LHCN-M2 (cell line): ENCODE results near the gene DOCK1. TPM values are rescaled to one million over a fixed set of nuclear protein-coding genes. Genes with fewer than 3 reads are reported as not detected.
A peak's percentile ranks its signal among the peaks of the same experiment; 100 is the strongest.

Experiments
- DNase-seq: peaks from one replicate; pipeline ENCODE4 v3.0.0-alpha.2; 2012; ENCODE audit warnings: low read depth
- total RNA-seq: library from RNA; depleted of rRNA; stranded (reverse); fragments of >200 nt; gene quantifications from 2 replicates; pipeline ENCODE4 v1.2.3, GENCODE V29; 2014

Gene DOCK1
- total RNA-seq, 1 experiment from 2014 or later = 45.5 TPM

DNA sequence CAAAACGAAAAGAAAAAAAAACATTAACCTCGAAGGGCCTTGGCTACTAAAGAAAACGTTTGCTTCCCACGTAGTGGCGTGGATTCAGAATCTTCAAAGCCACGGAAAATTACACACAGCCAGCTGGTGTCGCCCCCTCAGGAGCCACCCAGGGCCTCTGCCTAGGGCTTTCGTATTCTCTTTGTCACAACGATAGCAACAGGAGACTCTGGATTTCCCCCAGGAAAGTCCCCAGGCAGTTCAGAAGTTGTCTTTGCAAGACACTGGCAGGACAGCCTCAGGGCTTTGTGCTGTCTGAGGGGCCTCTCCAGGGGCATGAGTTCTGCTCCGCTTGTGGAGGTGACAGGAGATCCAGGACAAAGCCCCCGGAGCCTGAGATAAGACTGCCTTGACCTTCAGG is 441.4 kb downstream of the DOCK1 start:
- DNase-seq = no peak

DNA sequence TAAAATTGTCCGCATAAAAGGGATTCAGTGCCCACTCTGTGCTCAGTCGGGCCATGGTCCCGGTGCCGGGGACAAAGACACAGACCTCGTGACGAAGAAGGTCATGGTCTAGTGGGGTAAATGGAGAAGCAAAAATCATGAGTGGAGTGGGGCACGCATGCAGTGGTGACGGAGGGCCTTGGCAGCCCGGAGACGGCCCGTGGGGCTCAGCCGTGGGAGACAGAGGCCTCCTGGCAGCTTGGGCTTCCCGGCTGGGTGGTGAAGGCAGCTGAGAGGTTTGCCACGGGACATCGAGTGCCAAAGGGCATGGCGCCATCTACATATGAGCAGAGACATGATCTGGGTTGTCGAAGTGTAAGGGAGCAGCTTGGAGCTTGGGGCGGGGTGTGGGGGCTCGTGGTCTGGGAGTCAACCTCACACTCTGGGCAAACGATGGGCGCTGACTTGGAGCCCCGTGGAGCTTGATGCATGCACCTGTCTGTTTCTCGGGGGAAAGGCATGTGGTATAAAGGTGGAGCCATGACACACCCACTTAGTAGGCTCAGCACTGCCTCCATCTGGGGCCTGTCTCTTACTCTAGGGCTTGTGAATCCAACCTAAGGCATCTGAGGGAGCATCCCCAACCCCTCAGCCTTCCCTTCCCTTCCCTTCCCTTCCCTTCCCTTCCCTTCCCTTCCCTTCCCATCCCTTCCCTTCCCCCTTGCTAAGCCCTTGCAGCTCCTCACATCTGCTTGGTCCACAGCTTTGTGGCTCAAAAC is 442.2 kb downstream of the DOCK1 start:
- DNase-seq = no peak

DNA sequence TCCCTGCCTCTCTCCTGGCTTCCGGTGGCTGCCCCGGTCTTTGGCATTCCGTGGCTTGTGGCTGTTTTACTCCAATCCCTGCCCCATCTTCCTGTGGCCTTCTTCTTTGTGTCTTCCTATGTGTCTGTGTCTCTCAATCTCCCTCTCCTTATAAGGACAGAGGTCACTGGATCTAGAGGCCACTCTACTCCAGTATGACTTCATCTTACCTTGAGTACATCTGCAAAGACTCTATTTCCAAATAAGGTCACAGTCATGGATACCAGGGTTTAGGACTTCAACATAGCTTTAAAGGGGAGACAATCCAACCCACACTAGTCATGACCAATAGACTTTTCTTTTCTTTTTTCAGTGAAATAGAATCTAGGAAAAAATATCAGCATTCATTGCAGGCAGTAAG is 444.5 kb downstream of the DOCK1 start:
- no peak for DNase-seq

DNA sequence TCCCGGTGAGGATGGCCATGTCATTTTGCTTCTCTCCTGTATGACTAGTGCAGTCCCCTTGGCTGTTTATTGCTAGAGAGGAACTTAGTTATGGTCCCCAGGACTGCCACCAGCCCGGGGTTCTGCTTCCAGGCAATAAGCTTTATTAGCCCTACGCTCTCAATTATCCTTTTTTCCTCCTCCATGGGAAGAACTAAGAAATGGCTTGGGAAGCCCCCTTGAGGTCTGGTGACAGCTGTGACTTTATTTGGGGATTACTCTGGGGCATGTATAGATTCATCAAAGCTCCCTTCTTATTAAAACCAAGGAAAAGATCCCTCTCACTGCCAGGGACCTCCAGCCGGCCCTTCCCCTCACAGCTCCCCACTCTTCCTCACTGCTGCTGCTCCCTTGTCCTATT is 446.3 kb downstream of the DOCK1 start:
- DNase-seq = no peak

DNA sequence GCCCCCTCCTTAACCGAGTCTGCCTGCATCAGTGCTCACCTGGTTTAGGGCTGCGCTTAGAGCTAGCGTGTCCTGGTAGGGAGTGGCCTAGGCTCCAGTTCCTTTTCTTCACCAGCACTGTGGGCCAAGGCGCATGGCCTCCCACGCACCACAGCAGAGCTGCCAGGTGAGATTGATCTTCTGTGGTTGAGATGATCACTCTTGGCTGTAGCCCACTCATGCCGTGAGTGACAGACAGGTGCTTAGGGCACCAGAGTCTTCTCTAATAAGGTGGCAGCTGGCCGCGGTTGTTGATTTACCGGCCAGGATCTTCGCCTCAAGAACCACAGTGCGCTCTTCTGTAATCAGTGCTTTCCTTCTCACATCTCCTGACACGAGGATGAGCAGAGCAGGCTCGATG is 448.3 kb downstream of the DOCK1 start:
- no peak for DNase-seq

DNA sequence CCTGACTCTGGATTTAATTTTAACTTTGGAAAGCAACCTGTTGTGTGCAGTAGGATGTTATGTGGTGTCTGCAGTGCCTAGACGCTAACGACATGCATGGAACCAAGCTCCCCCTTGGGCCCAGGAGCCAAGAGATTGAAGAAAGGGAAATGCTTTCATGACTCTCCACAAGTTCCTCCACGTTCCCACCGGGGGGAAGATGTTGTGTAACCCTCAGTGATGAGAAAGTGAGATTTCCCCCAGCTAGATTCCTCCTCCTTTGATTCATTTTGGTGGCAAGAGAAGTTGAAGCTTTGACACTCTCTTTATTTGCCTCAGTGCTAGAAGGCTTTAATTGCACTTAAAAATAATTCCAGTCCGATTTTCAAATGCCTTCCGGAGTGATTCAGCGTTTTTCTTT is 449.0 kb downstream of the DOCK1 start:
- DNase-seq = no peak

DNA sequence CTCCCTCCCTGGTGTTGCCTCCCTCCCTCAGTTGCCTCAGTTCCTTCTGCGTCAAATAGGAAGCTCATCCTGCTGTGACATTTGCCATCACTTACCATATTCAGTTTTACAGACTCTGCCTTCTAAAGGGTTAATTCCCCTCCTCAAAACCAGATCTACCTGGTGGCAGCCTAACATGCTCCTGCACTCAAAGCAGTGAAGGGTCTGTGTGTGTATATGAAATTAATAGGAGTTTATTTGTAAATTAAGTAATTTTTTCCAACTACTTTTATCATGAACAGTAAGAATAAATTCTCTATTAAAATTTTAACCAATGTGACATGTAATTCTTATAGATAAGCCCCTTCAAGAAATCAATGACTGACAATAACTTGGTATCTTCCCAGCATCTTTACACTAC is 449.8 kb downstream of the DOCK1 start:
- no peak for DNase-seq

DNA sequence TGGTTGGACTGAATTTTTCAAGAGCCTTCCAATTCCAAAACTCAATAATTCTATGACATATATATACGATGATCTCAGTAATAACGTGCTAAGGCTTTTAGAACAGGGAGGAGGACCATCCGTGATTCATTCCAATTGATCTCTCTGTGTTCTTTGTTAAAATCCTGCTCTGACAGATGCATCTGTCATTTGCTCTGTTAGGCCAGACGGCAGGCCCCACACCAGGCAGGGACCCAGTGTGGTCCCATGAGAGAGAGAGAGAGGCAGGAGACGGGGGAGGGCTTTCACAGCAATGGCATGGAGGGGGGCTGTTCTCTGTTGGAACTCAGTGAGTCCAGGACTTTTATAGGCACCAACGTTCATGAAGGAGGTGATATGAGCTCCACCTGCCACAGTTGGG is 451.1 kb downstream of the DOCK1 start:
- no peak for DNase-seq

DNA sequence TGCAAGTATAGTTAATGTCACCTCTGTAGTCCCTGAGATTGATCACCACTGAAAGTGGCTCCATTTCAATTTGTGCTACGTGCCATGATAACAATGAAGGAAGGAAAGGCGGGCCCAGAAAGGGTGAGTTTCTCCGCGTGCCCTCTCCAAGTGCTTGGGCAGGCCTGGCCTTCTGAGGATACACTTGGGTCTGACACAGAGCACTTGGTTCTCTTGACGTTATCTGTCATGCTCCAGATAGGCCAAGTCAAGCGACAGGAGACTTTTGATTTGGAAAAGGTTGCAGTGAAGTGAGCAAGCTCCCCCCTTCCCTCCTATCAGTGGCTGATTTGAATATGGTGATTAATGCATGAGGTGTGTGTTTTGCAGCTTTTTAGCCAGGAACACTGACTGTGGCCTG is 452.0 kb downstream of the DOCK1 start:
- no peak for DNase-seq

DNA sequence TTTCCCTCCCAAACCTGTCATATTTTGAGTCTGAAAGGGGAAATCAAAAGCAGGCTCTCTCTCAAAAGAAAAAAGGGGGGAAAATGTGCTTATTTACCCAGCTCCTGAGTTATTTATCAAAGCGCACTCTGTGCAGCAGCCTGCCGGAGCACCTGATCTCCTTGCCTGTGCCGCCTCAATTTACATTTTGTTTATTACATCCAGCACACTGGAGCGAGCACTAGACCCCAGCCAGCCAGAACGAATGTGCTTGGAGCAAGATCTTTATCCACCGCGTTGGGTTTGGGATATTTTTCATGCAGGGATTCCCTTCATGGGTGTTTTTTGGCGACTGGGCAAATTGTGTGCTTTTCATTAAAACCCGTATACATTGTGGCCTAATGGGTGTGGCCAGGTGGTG is 453.1 kb downstream of the DOCK1 start:
- DNase-seq = no peak

DNA sequence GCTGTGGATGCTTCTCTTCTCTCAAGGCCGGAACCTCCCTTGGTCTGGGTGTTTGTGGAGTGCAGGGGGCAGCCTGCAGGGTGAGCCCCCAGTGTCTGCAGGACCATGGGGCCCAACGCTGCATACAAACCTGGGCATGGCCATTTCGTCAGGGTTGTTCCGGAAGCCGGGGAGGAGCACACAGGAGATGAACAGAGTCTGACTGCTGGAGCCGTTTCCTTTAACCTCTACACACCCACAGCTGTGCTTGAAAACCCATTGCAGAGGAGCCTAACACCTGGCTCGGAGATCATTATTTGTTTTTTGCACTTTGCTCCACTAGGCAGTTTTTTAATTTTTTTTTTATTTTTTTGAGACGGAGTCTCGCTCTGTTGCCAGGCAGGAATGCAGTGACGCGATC is 458.8 kb downstream of the DOCK1 start:
- DNase-seq = no peak

DNA sequence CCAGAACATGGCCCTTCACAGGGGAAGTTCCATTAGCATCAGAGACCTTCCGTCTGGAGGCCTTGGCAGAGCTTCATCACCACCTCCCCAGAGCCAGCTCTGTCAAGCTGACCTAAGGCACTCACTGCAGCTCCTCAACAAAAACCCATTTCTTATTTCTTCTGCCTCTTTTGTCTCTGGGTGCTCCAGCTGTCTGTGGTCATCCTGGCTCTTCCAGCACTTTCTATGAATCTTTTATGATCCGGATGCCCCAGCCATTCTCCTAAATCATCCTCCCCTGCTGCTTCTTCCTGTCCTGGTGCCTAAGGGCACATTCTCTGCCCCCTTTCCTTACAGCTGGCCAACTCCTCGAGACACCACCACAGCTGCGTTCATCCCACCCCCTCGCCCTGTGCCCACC is 462.9 kb downstream of the DOCK1 start:
- DNase-seq = no peak

DNA sequence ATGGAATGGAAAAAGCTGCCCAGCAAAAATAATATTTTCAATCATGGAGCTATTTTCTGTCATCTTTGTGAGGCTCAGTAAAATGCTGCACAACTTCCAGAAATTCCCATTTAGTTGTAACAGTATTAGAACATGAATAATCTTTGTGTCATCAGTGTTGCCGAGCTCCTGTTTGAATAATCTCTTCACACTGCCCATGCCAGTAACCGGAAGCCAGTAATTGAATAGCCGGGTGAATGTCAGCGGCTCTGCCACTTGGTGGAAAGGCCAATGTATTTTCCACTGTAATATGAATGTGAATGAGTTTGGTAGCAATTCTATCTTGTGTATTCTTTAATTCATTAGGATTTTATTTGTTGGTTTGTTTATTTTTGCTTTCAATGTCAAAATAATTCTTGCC is 463.7 kb downstream of the DOCK1 start:
- DNase-seq = peak; percentile 17

DNA sequence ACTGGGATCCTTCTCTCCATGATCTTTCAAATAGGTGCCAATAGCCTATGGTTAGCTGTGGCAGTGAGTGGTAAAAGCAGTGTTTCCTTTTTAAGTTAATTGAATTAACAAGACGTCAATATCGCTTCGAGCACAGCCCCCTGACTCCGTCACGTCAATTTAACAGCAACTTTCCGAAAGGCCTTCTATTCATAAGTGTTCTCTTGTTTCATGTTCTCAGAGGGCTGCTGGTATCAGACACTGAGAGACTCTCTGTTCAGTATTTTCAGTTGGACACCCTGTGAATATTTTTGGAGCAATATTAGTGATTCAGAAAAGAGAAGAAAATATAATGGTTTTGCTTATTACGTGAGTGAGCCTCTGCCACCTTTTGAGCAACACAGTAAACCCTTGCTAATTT is 465.4 kb downstream of the DOCK1 start:
- DNase-seq = no peak

DNA sequence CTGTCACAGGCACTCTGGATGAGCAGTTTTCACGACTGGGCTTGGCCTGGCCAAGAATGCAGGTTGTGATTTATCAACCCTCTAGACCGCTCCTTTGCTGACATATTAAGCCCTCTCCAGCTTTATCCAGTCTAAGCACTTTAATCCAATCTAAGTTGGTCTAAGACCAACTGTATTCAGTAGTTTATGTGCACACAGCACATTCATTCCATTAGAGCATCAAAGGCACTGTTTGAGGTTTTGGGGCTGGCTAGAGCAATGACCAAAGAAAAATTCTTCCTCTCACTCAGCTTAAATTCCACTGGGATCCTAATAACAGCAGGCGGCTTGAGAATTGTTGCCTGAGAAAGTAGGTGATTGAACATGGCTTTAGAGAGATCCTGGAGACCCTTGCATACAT is 467.1 kb downstream of the DOCK1 start:
- DNase-seq = no peak

DNA sequence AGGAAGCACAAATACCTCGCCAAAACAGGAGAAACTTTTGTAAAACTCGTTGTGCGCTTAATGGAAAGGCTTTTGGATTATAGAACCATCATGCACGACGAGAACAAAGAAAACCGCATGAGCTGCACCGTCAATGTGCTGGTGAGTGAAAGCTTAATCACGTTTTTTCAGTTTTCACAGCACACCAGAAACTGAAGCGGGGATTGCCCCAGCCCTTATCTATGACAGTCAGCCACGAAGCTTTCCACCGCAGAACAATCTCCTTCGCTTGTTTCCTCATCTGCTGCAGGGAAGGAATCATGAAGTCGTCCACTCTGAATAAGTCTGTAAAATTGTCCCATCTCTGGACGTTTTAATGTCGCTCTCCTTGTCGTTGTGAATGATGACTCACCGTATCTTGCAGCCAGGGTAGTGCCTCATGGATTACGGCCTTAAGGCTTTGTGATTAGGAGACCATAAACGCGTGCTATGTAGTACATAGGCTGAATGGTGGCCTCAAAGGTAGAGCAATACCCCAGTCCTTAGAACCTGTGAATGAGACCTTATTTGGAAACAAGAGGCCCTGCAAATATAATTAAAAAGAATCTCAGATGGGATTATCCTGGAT is 468.9 kb downstream of the DOCK1 start:
- no peak for DNase-seq

DNA sequence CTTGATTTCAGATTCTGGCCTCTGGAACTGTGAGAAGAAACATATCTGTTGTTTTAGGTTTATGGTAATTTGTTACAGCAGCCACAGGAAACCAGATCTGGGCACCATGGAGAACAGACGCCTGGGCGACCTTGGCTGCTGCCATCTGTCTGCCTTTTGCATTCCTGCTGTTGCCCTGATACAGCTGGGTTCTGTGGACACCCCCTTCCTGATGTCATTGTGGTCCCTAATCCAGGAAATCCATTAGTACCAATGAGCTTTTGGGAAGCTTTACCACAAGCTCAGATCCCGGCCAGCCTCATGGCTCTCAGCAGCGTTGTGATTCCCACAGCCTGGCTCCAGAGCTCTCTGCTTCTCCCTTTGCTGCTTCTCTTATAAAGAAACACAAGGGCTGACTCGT is 469.7 kb downstream of the DOCK1 start:
- peak; percentile 46 for DNase-seq

DNA sequence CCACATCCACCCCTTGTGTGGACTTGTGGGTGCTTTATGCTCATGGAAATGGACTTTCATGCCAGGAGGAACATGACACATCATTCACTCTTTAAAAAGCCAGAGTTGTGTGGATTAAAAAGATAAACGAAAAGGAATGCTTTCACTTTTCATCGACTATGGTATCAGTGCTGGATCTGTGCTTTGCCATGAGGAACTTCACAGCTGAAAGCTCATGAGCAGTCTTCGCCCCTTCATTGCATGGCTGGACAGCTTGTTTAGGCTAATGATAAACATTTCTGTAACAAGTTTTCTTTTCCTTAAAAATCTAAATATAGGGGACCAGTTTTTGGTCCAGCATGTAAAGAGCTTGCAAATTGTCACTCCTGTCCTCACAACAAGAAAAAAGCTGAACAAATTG is 470.2 kb downstream of the DOCK1 start:
- DNase-seq = no peak

DNA sequence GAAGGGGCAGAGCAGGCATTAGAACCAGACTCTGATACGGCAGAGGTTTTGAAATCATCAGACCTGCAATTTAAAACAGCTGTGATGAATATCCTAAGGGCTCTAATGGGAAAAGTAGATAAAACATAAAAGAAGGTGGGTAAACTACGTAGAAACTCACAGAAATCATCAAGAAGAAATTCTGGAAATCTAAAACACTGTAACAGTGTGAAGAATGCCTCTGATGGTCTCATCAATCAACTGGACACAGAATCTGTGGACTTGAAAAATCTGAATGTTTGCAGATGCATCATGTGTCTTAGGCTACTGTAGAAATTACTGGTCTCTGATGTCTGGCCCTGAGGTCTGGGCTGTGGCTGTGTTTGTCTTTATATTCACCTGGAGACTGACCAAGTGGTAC is 470.8 kb downstream of the DOCK1 start:
- DNase-seq = no peak

DNA sequence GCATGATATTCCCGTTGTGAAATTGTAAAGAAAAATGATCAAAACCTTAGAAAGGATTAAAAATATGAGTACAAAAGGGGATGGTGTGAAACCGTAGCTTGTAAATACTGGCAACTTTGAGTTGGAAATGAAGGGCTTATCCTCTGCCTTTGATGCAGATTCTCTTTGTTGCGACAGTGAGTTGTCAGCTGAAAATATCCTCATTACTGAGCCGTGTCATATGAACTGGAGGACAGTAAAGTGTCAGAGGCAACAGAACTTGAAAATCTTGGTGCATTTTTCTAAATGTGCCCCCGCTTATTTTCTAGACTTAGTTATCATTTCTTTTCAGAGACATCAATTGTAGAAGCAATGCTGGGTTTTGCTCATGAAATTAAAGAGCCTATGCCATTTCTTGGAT is 473.4 kb downstream of the DOCK1 start:
- no peak for DNase-seq

DNA sequence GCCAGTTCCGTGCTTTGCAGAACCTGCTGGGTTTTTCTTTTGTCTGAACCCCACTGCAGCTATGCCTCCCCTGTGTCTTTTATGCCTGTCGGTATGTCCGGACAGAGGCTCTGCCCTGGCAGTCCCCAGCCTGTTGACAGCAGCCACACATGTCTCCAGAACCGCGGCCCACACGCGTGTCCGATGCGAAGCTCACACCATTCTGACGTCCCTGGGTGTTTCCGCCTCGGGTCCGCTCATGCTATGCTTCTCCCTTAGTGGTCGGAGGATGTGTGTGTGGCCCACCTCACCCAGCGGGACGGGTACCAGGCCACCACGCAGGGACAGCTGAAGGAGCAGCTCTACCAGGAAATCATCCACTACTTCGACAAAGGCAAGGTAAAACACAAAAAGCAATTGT is 479.3 kb downstream of the DOCK1 start:
- DNase-seq = no peak

DNA sequence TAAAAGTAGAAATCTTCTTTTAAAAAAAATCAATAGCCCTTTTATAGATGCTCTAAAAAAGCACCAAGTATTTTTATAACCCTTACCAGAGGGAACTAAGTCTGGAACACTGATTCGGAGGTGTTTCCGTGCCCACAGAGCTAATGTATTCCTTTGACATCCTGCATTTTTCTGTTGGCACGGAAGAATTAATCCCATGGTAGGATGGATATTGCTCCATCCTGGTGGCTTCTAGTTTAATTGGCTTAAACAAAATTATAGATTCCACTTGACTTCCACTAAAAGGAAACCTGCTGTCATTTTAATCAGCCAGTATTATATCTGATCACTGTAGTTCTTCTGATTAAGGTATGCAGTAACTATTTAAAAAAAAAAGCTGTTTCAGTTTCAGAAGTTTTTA is 479.8 kb downstream of the DOCK1 start:
- DNase-seq = no peak

DNA sequence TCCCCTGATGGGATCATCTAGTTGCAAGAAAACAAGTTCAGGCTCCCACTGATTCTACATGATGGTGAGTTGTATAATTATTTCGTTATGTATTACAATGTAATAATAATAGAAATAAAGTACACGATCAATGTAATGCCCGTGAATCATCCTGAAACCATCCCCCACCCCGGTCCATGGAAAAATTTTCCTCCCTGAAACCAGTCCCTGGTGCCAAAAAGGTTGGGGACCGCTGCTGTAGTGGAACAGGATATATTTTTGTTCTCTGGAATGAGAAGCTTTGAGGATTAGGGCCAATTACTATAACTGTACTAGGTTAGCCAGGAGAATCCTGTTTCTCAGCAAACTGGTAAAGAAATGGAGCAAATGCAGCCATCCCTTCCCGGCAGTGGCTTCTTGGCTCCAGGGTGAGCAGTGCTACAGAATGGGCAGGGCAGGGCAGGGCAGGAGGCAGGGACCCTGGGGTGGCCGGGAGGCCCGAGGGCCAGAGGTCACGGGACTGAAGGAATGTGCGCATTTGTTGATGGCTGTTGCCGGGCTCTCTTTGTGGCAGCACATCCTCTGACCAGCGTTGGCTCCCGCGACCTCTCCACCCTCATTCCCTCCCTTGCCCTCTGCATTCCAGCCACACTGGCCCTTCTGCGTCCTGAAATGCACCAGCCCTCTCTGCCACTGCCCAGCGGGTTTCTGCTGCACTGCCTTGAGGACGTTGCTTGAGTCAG is 481.5 kb downstream of the DOCK1 start:
- DNase-seq = no peak
